GM10266 (cell line): ENCODE results near the gene PARP8.
"Not testable (repeated sequence)": the region's sequence is repeated elsewhere in the genome, so short reads cannot be mapped to it uniquely, and the experiment has no call there.

Experiments used
- DNase-seq: peaks from one replicate; pipeline ENCODE4 v3.0.0; 2012; ENCODE audit errors: extremely low spot score
- TF ChIP-seq, protein P1 (sequence below): IDR thresholded peaks from 2 replicates; pipeline ENCODE4 v1.5.1; 2012; ENCODE audit warnings: mild to moderate bottlenecking, low read depth; ENCODE audit not compliant: control insufficient read depth, insufficient read depth; ENCODE audit errors: missing control alignments

Gene PARP8

DNA sequence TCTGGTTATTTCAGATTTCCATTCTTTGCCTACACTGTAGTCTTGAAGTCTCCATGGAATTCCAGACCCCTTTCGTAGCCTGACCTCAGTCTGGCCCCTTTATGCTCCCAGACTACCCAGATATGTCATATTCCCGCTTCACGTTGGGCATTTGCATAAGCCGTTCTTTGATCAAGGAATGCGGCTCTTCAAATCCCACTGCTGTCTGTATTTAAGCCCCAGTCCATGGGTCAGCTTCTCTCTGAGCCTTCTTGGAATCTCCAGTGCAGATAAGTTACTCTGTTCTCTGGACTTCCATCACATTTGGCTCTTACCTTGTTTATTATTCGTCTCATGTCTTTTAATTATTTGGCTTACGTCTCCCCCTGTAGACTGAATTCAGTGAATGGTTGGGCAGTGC is 97.4 kb downstream of the PARP8 start:
- DNase-seq, result no peak
- TF ChIP-seq, protein P1, sequence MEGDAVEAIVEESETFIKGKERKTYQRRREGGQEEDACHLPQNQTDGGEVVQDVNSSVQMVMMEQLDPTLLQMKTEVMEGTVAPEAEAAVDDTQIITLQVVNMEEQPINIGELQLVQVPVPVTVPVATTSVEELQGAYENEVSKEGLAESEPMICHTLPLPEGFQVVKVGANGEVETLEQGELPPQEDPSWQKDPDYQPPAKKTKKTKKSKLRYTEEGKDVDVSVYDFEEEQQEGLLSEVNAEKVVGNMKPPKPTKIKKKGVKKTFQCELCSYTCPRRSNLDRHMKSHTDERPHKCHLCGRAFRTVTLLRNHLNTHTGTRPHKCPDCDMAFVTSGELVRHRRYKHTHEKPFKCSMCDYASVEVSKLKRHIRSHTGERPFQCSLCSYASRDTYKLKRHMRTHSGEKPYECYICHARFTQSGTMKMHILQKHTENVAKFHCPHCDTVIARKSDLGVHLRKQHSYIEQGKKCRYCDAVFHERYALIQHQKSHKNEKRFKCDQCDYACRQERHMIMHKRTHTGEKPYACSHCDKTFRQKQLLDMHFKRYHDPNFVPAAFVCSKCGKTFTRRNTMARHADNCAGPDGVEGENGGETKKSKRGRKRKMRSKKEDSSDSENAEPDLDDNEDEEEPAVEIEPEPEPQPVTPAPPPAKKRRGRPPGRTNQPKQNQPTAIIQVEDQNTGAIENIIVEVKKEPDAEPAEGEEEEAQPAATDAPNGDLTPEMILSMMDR, result no peak

DNA sequence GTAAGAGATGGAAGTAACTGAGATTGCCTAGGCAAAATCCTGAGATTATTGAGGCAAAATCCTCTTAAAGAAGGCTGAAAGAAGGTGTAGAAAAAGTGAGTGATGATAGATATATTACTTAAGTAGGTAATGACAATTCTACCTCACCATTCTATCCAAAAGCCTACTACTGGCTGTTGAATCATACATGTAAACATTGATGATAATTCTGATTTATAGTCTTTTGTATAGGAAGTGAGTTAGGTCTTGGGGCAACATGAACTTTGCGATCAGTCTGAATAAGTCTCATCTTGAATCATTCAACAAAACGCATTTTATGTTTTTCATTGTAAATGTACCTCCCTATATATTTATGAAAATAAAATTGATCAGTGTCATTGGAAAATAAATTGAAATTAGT is 99.6 kb downstream of the PARP8 start:
- TF ChIP-seq, protein P1, result no peak
- no peak for DNase-seq

DNA sequence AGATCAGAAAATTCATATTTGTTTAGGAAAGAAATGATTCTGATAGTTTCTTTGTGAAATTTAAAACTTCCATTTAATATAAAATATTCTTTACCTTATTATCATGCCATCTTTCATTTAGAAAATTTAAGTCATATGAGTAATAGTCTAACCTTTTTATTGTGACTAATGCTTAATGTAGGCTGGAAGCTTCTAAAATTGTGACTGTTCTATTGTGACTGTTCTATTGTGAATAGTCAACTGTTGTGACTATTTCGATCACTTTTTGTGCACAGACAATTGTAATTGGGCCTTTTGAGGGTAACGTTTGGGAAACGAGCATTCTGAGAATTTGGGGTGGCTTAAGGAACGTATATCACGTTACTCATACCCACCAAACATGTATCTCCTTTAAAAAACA is 100.0 kb downstream of the PARP8 start:
- TF ChIP-seq, protein P1, result no peak
- no peak for DNase-seq

DNA sequence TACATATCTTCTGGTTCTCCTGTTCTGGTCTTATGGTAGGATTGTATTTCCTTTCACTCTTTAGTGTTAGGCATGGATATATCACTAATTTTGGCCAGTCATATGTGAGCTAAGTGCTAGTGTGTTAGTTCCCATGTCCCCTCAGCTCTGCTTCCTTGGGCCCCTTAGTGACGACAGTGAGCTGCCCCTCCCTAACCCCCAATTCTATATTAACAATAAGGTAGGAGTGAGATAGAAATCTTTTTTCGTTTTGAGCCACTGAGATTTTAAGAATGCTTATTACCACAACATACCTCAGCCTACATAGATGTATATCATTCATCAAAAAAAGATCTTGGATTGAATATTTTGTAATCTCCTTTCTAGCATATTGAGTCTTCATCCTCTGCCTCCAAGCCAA is 100.5 kb downstream of the PARP8 start:
- TF ChIP-seq, protein P1, result no peak

DNA sequence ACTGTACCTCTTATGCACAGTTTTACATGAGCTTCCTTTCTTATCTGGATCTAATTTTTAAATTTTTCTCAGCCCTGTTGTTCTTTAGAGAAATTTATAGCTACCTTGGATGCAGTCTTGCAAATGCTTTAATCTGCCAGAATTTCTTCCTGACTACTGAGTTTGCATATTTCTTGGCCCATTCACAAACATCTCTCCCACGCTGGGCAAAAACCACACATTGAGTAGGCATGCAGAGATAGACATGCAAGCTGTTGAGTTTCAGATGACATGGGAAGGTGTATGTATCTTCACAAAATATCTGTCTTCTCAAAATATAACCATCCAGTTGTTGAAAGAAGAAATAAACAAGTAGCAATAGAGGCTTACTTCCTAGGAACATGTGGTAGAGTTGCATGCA is 101.2 kb downstream of the PARP8 start:
- no peak for DNase-seq

More for the DNA sequence above, 100.5 kb downstream of the PARP8 start:
- no peak for DNase-seq

DNA sequence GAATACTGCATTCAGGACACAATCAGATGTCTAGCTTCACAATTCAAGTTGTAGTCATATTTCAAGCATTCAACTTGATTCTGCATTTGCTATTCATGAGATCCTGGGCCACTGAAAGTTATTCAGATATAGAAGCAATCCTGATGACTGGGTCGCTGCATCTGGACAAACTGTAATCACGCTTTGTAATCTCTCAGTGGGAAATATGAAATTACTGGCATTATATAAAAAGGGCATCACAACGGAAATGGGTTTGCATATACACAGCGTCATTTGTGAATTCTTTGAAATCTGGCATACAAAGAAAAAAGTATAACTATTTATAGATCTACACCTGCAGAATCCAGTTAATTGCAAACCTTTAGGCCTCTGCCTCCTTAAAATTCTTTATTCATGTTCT is 102.2 kb downstream of the PARP8 start:
- TF ChIP-seq, protein P1, result no peak
- DNase-seq, result no peak

More for the DNA sequence above, 101.2 kb downstream of the PARP8 start:
- TF ChIP-seq, protein P1, result no peak

DNA sequence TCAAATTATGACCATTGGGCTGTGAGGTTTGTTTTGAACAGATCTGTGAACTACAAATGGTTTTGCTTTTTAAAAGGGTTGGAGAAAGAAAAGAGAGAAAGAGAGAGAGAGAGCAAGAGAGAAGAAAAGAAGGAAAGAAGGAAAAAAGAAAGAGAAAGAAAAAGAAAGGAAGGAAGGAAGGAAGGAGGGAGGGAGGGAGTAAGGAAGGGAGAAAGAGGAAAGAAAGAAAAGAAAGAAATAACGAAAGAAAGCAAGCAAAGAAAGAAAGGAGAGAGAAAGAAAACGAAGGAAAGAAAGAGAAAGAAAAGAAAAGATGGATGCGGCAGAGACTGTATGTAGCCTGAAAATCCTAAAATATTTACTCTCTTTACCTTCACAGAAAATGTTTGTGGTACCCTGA is 104.0 kb downstream of the PARP8 start:
- TF ChIP-seq, protein P1, result no peak
- DNase-seq, result no peak

DNA sequence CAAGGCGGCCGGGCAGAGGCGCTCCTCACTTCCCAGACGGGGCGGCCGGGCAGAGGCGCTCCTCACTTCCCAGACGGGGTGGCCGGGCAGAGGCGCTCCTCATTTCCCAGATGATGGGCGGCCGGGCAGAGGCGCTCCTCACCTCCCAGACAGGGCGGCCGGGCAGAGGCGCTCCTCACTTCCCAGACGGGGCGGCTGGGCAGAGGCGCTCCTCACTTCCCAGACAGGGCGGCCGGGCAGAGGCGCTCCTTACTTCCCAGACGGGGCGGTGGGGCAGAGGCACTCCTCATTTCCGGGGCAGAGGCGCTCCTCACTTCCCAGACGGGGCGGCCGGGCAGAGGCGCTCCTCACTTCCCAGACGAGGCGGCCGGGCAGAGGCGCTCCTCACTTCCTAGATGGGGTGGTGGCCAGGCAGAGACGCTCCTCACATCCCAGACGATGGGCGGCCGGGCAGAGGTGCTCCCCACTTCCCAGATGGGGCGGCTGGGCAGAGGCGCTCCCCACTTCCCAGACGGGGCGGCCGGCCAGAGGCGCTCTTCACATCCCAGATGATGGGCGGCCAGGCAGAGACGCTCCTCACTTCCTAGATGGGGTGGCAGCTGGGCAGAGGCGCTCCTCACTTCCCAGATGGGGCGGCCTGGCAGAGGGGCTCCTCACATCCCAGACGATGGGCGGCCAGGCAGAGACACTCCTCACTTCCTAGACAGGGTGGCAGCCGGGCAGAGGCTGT is 108.2 kb downstream of the PARP8 start:
- DNase-seq, result not testable (repeated sequence)
